Esophagus squamous epithelium (tissue), 5 donors: Measurements from ENCODE around the gene CISD3. TPM values are rescaled to one million over a fixed set of nuclear protein-coding genes. Genes with fewer than 3 reads are reported as not detected.

Experiments used
- DNase-seq: peaks from one replicate; lab custom pipeline; 2025; lab: John Stamatoyannopoulos, UW
- H3K27ac ChIP-seq, 4 donors: fragments of 200-600 bp; sonication (generic); one replicate each; pipeline ENCODE4 v1.5.1; 2016 to 2019; ENCODE audit warnings: mild to moderate bottlenecking in 1 of 4
- H3K27me3 ChIP-seq, 4 donors: fragments of 200-600 bp; sonication (generic); 1 replicate in 3 of 4; 2 replicates in 1 of 4; pipeline versions ENCODE4 v1.5.1 to v1.6.0; 2017 to 2021; ENCODE audit warnings: antibody characterized with exemption in 1 of 4
- H3K36me3 ChIP-seq, 3 donors: fragments of 200-600 bp; sonication (generic); one replicate each; pipeline ENCODE4 v1.5.1; 2016 to 2019
- H3K4me1 ChIP-seq, 3 donors: fragments of 200-600 bp; sonication (generic); one replicate each; pipeline ENCODE4 v1.5.1; 2017 to 2019
- H3K4me3 ChIP-seq, 4 donors: fragments of 200-600 bp; sonication (generic); 1 replicate in 3 of 4; 2 replicates in 1 of 4; pipeline ENCODE4 v1.5.1; 2016 to 2019; ENCODE audit warnings: mild to moderate bottlenecking in 2 of 4, moderate library complexity in 1 of 4
- H3K9me3 ChIP-seq, 3 donors: fragments of 200-600 bp; sonication (generic); one replicate each; pipeline ENCODE4 v1.5.1; 2016 to 2019
- POLR2A ChIP-seq, 4 donors: fragments of 450-650 bp; IDR thresholded peaks; one replicate each; pipeline ENCODE4 v1.6.1; 2017; ENCODE audit warnings: antibody characterized with exemption in 4 of 4, mild to moderate bottlenecking in 4 of 4, moderate library complexity in 3 of 4
- WGBS, 2 donors: methylation state at CpG; one replicate each; pipeline ENCODE4 v1.1.5; 2018; 5-methylcytosine and 5-hydroxymethylcytosine counted together
- intact Hi-C: fragments of 100-400 bp; cut with DNase I; formaldehyde crosslinking; loops from one replicate; pipeline ENCODE4 v1.15.0; 2022
- total RNA-seq, 4 donors: library from RNA; depleted of rRNA; stranded (reverse); fragments of >200 nt; gene quantifications; one replicate each; pipeline ENCODE4 v1.1.0, GENCODE V29; 2016
- TF ChIP-seq, protein P1 (sequence below), 6 experiments: fragments of 450-650 bp in 4 of 6; fragments of 200-600 bp in 2 of 6; sonication (generic) in 2 of 6; IDR thresholded peaks; one replicate each; pipeline ENCODE4 v1.5.1; 2016 to 2019; ENCODE audit warnings: antibody characterized with exemption in 6 of 6, mild to moderate bottlenecking in 4 of 6, moderate library complexity in 4 of 6
- donor health status: DM: yes; HTN: yes; CAD: no.

The CISD3 gene
- total RNA-seq, 4 donors from 2014 or later, result 4.9 to 8.3 (median 7.8) TPM

DNA sequence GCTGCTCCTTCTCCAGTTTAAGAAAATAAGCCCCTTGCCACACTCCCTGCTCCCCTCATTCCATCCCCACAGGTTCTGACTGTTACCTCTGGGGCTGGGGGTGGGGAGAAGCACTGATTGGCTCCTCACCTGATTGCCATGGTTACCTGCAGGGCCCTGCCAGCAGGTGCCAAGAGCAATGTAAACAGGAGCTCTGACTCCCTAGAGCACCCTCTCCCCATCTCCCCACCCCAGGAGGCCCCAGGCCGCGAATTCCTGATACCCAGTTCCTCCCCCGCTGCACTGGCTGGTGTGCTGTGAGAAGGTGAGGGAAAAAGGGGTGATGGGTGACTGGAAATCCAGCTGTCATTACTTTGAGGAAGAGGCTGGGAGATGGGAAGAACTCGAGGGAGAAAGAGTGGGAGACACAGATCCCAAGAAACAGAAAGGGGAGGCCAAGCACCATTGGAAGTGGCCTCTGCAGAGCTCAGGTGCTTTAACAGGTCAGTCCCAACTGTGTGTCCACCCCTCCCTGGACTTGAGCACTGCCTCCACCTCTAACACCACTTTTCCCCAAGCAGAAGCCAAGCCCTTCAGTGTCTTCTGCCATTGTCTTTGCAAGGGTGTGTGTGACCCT lies 13.5 kb downstream of the CISD3 start:
- 56 to 57% methylated on average over 1 of the region's 4 CpGs for WGBS, 2 donors
- H3K4me1 ChIP-seq, result peaks cover 27 to 71% (median 41%) of the 10 kb centered on the region in 3 donors
- H3K27ac ChIP-seq, result peak overlapping the region in 2 of 4 donors; percentile 52 to 82
- H3K9me3 ChIP-seq, result no peaks in the 10 kb centered on the region
- peaks cover 0 to 16% (median 8%) of the 10 kb centered on the region in 3 donors for H3K36me3 ChIP-seq
- no peak for TF ChIP-seq POLR2A (IDR thresholded peaks at IDR 0.05)
- TF ChIP-seq, protein P1, sequence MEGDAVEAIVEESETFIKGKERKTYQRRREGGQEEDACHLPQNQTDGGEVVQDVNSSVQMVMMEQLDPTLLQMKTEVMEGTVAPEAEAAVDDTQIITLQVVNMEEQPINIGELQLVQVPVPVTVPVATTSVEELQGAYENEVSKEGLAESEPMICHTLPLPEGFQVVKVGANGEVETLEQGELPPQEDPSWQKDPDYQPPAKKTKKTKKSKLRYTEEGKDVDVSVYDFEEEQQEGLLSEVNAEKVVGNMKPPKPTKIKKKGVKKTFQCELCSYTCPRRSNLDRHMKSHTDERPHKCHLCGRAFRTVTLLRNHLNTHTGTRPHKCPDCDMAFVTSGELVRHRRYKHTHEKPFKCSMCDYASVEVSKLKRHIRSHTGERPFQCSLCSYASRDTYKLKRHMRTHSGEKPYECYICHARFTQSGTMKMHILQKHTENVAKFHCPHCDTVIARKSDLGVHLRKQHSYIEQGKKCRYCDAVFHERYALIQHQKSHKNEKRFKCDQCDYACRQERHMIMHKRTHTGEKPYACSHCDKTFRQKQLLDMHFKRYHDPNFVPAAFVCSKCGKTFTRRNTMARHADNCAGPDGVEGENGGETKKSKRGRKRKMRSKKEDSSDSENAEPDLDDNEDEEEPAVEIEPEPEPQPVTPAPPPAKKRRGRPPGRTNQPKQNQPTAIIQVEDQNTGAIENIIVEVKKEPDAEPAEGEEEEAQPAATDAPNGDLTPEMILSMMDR (IDR thresholded peaks at IDR 0.05), result no peak
- H3K27me3 ChIP-seq, result peaks cover 0 to 11% (median 0%) of the 10 kb centered on the region in 4 donors
- intact Hi-C loops, result no loop called here
- no peak overlapping the region for H3K4me3 ChIP-seq
- DNase-seq, result no peak

DNA sequence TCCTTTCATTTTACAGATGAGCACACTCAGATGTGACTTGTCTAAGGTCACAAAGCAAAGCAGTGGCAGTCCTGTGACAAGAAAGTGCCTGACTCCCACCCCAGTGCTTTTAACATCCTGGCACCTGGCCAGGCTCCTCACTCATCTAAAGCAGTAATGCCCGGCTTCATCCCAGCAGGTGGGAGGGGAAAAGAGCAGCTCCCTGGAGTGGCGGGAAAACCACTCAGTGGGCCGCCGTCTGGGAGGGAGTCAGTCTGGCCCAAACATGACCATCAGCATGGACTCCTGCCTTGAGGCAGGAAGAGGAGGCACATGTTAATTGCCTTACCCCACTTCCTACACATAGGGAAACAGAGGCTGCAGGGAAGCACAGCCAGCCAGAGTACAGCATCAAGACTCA lies 15.4 kb downstream of the CISD3 start:
- no peak for DNase-seq
- no peak overlapping the region for H3K4me3 ChIP-seq
- peaks cover 41 to 89% (median 52%) of the 10 kb centered on the region in 3 donors for H3K4me1 ChIP-seq
- H3K27ac ChIP-seq, result peak overlapping the region in 1 of 4 donors; percentile 94
- H3K9me3 ChIP-seq, result no peaks in the 10 kb centered on the region
- TF ChIP-seq POLR2A (IDR thresholded peaks at IDR 0.05), result no peak
- TF ChIP-seq, protein P1 (IDR thresholded peaks at IDR 0.05), result no peak
- WGBS, 2 donors, result 11 to 58% methylated on average over 1 to 4 of the region's 4 CpGs
- no peaks in the 10 kb centered on the region for H3K36me3 ChIP-seq
- intact Hi-C loops, result no loop called here
- peaks cover 0 to 20% (median 0%) of the 10 kb centered on the region in 4 donors for H3K27me3 ChIP-seq

DNA sequence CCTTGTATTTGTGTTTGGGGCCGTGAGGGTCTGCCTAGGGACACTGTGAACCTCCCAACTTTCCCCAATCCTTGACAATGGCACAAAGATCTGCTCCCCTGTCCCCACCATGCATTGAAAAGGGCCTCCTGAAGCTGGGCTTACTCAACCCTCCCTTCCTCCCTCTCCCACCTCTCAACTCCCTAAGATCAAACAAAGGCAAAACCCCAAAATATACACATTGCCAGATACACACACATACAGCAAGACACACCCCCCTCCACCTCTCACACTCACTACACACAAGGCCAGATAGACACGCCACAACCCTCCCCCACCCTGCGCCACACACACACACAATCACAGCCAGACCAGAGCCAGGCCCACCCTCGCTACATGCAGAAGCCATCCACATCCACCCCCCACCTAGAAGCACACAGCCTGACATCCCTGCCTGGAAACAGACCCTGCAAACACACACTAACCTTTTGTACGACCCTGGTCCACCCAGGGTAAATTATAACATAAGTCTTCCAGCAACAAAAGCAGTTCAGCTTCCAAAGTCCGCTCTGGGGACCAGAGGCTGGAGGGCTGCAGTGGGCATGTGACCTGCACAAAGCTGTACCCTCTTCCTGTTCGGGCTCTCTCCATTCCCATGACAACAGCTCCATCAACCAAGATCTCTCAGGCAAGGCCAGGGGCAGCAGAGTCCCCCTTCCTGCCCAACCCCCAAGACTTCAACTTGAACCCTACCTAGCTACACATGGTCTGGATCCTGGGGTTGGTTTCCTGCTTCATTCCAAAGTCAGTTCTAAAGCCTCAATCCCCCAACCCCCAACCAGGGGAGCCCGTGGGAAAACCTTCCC lies 16.1 kb downstream of the CISD3 start:
- WGBS, 2 donors, result 66 to 77% methylated on average over 5 to 6 of the region's 8 CpGs
- Histone ChIP-seq H3K36me3 (no peaks in the 10 kb centered on the region), H3K27me3 (peaks cover 0 to 20% (median 0%) of the 10 kb centered on the region in 4 donors), H3K9me3 (no peaks in the 10 kb centered on the region), H3K4me3 (peak overlapping the region; percentile 50 to 88 (median 86)), H3K27ac (peak overlapping the region; percentile 74 to 94 (median 88)), H3K4me1 (peaks cover 45 to 89% (median 56%) of the 10 kb centered on the region in 3 donors)
- no peak for DNase-seq
- no peak for TF ChIP-seq POLR2A (IDR thresholded peaks at IDR 0.05)
- TF ChIP-seq, protein P1 (IDR thresholded peaks at IDR 0.05), result no peak
- intact Hi-C loops, result no loop called here

DNA sequence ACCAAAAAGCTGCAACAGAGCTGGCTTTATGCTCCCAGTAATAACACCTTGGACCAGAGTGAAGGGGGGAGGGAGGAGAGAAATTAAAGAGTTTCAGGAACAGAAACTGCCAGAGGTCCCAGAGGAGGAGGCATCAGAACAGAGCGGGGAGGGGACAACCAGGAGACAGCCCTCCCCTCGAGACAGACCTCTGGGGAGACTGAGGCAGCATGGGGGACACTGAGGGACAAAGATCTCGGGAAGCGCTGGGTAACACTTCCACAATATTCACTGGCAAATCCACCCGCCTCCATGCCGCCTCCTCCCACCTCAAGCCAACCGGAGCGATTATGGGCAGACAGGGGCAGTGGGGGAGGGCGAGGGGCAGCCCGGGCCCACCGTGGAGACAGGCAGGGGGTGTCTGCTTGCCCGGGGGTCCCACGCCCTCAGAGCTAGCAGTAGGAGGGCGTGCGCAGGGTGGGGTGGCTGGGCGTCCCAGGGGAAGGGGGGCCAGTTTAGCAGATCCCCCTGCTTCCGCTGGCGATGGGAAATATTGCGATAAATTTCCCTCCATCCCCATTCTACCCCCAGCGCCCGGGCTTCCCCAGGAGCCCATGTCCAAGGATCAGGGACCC lies 16.8 kb downstream of the CISD3 start:
- intact Hi-C loops, result no loop called here
- peak overlapping the region; percentile 50 to 88 (median 86) for H3K4me3 ChIP-seq
- H3K36me3 ChIP-seq, result no peaks in the 10 kb centered on the region
- peaks cover 0 to 20% (median 0%) of the 10 kb centered on the region in 4 donors for H3K27me3 ChIP-seq
- no peaks in the 10 kb centered on the region for H3K9me3 ChIP-seq
- H3K4me1 ChIP-seq, result peaks cover 39 to 89% (median 52%) of the 10 kb centered on the region in 3 donors
- peak overlapping the region; percentile 74 to 94 (median 88) for H3K27ac ChIP-seq
- 9 to 12% methylated on average over 10 to 13 of the region's 21 CpGs for WGBS, 2 donors
- TF ChIP-seq, protein P1 (IDR thresholded peaks at IDR 0.05), result no peak
- no peak for TF ChIP-seq POLR2A (IDR thresholded peaks at IDR 0.05)
- DNase-seq, result no peak
